Cortex of kidney (tissue), 1 donor: ENCODE data around the gene ACSS3.
"Not testable (repeated sequence)": the region's sequence is repeated elsewhere in the genome, so short reads cannot be mapped to it uniquely, and the experiment has no call there.

Experiments
- DNase-seq: peaks from one replicate; lab custom pipeline; 2025; lab: John Stamatoyannopoulos, UW

The ACSS3 gene

DNA sequence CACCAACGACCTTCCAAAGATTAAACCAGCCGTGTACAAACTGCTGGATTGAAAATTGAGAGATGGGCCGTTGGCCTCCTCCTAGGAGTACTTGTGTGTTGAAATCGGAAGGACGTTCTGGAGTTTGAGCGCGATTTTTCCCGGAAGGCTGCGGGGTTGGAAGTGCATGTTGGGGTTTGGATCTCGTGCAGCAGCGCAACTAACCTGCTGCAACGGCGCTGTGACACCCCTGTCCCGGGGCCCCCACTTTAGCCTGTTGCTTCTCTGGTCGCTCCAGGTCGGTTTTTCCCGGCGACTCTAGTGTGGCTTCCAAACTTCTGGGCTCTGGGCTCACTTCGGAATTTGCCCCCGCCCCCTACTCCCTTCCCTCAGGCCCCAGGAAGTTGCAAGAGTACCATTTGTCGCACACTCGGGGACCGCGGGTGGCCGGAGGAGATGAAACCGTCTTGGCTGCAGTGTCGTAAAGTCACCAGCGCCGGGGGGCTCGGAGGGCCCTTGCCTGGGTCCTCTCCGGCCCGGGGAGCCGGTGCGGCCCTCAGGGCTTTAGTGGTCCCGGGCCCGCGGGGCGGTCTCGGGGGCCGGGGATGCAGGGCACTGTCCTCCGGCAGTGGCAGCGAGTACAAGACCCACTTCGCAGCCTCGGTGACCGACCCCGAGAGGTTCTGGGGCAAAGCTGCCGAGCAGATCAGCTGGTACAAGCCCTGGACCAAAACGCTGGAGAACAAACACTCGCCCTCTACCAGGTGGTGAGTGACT is at the start of gene ACSS3:
ACSS3 (plus strand) TSS at position 394 of the 756 bp plus-strand sequence; CDS start at position 436, 42 bp downstream.
- DNase-seq, result no peak

DNA sequence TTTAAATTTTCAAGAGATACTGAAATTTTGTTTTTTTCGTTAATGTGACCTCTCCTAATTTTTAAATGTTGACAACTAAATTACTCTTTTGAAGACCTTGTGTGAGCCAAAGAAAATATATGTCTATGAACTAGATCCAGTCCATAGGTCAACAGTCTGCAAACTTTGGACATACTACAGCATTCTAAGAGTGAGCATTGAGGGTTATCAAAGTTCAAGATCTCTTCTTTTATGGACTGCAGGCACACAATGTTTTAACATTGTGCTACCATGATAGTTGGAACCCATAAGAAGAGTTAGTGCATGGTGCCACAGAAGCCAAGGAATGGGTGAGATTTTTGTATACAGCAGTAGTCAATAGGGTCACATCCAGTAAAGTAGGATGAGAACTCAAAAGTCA is 43.0 kb upstream of the ACSS3 start:
- no peak for DNase-seq

GRCh38 chr12:81039231-81039630 is 38.6 kb upstream of the ACSS3 start:
- no peak for DNase-seq

DNA sequence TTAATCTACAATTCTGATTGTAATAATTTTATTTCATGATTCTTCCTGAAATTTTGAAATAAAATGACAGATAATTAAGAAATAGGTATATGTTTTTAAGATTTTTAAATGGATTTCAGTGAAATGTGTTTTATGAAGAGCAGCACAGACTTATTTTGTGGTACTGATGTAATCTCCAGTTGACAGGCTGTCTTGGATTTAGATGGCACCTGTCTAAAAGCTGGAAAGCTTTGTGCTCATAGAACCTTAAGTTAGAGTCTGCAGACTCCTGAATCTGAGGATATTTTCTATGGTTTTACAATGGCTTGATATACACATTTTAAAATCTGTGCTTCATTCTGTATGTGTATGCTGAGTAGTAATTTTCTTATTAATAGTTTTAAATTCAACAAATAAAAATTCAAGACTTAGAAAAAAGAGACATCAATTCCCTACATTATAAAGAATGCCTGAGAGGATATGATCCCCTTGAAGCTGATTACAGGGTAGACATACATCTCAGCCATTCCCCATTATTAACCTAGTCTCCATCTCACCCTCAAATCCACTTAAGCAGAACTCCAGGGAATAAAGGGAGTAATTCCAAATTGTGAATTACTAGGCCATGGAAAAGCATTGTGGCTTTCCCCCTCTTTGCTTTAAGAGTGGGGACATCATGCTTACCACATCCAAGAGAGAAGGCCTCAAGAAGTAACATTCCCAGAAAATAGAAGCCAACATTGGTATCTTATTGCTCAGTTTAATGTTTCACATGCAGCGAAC is 33.7 kb upstream of the ACSS3 start:
- no peak for DNase-seq

- not testable (repeated sequence) for DNase-seq
Observed at GRCh38 chr12:81064971-81065370, 12.9 kb upstream of the ACSS3 start.

- no peak for DNase-seq
Observed at GRCh38 chr12:81070846-81071245, 7.0 kb upstream of the ACSS3 start.

DNA sequence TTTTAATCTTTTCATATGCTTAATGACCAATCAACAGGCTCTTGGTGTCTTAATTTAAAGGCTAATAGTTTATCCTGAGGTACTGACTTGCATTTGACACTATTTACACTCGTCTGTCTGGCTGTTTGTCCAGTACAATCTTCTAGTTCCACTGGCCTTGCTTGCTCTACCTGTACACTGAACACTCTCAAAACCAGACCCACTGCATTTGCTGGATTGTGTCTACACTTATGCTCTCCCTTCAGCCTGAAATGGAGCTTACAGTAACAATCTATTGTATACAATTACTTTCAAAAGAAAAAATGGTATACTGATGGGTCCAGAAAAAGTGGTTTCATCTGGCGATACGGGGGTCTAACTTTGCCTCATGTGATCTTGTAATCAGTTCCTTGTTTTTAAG is 2.3 kb upstream of the ACSS3 start:
- DNase-seq, result no peak

- peak; percentile 10 for DNase-seq
Observed at GRCh38 chr12:81077329-81077685, 572 bp upstream of the ACSS3 start.

DNA sequence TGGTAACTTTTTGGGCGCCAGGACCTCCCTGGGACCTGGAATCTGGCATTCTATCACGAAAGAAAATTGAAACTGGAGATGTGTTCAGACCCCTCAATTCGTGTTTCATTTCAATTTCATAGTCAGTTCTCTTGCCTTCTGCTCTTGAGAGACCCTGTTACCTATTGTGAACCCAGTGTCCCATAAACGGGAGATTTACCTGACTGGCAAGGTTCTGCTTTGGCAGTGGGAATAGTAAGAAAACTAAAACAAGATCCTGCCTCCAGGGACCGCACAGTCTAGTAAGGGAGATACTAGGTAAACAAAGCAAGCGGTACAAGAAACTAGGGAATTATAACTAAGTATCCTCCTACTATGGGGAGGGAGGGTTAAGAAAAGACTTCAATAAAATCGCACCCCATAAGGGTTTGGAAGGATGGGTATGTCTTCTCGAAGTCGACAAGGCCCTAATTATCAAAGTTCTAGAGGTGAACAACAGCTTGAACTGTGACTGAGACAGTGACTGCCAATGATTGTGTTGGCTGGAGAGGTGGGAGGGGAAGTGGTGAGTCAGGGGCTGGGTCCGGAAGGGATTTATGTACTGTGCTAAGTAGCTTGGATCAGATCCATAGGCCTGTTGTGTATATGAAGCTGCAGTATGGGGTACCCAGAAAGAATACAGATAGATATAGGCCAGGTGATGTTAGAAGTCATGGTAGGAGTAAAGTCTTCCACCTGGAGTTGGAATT is 754 bp downstream of the ACSS3 start:
- DNase-seq, result no peak

DNA sequence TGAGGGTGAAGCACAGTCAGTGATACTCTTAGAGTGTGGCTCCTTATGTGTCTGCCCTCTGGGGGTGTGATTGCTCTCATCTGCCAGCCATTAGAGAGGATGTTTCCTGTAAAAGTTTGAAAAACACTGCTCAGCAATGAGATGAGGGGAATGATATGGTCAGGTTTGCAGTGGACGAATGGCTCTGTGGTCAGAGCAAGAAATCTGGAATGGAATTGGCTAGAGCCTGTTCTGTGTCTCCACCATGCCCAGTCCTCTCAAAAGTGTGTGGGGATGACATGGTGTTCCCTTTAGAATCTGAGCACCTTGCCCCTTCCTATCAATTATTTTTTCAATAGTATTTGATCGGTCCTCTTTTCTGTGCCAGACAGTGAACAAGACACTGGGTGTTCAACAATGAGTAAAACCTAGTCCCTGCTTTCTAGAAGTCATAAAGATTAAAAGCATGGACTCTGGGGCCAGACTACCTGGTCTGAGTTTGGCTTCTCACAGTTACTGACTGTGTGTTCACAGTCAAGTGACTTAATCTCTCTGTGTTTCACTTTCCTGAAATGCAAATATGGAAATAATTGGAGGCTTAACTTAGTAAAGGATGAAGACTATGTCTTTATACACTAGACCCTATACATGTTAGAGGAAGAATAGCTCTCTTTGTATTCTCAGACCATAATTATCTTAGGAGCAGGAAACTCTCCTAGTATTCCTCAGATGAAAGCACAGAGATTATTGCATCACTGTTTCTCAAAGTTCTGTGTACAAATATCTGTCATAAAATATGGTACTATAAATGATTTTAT is 1.6 kb downstream of the ACSS3 start:
- no peak for DNase-seq

DNA sequence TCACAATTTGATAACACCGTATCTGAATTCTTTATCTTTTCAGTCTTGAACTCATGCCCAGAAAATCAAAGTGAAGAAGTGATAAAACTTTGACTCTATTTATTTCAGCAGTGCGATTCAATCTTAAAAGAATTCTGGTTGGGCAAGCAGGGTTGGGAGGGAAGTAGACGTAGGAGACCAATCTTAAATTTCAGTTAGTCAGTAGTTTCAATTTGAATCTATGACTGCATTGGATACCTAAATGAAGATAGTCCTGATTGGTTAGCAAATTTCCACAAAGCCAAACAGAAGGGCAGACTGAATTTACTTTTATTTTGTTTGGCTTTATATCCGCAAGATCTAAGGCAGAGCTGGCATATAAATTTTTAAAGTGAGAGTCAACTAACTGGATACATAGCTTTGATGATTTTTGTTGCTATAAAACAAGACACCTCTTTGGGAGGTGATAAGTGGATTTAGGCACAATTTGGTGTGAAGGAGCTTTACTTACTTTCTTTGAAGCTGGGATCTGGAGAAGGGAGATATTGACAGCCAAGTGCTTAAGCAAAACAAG is 2.6 kb downstream of the ACSS3 start:
- DNase-seq, result no peak

- no peak for DNase-seq
Observed at GRCh38 chr12:81081726-81082125, 3.8 kb downstream of the ACSS3 start.

GRCh38 chr12:81083018-81083417 is 5.1 kb downstream of the ACSS3 start:
- DNase-seq, result no peak

DNA sequence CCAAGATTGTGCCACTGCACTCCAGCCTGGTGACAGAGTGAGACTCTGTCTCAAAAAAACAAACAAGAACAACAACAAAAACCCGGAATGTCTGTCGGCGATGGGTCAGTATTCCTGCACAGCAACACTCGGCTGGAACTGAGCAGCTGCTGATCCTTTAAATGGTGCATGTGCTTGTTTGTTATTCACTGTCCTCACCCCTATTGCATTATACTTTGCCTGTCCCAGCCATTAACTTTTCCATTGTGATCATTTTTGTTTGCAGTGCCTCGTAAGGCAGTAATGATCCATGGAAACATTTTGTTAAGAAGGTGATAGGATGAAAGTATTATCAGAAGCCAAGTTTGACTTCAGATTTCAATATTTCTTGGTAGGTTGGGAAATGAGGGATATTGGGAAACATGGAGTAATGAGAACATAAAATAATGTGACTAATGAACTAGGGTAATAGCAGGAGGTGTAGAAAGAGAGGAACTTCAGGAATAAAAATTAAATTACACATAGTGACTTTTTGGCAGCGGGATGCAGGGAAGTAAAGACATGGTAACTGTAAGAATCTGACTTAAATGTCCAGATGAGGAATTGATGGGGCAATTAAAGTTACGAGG is 6.1 kb downstream of the ACSS3 start:
- DNase-seq, result no peak

DNA sequence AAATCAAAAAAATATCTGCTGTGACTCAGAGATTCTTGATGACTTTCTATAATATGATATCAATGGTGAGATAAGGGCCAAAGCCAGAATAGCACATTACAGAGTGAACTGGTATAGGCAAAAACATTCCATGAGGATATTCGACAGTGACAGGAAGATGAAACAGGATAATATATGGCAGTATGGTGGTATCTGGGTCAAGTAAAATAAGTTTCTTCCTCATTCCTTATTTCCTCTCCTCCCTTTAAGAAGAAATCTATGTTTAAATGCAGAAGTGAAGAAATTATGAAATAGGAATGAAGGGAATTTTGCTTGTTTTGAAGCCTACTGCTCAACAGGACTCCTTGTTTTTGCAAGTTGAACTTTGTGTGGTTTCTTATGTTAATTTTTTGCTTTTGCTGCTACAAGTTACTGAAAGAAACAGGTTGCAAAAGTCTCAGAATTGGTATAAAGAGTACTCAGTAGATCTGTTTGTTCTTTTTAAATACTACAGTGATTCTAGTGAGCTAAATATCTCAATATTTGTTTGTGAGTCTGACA is 7.0 kb downstream of the ACSS3 start:
- no peak for DNase-seq

DNA sequence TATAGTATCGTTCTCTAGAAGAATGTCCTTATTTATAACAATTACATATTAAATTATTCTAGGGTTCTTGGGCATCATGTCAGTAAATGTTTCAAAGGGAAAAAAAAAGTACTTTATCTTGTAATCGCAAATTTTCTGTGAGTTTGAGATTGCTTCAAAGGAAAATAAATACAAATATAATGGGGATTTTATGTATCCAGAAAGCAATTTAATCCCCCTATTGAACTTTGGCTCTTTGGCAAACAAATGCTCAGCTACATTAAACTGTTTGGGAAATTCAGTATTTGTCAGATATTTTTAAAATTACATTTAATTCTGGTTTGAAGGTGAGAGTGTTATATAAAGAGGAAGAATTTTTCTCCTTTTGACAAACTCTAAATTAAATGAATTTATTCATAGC is 8.0 kb downstream of the ACSS3 start:
- no peak for DNase-seq

DNA sequence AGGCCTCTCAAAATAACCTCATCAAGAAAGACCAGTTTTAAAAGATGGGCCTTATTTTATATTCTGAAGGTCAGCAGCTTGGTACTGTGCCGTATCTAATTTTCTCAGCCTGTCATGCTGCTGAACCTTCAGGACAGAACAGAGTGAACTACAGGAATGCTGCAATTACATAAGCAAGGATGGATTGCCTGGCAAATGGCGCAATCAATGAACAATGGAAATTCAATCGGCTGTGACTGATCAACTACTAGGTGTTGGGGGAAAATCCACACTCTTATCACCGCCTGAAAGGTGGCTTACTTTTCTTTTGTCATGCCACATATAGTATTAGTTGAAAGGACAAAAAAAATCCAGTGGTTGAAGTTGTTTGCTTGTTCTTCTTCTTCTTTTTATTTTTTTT is 8.5 kb downstream of the ACSS3 start:
- DNase-seq, result no peak

- DNase-seq, result no peak
Observed at GRCh38 chr12:81088221-81088620, 10.3 kb downstream of the ACSS3 start.

- DNase-seq, result no peak
Observed at GRCh38 chr12:81089412-81089811, 11.5 kb downstream of the ACSS3 start.

DNA sequence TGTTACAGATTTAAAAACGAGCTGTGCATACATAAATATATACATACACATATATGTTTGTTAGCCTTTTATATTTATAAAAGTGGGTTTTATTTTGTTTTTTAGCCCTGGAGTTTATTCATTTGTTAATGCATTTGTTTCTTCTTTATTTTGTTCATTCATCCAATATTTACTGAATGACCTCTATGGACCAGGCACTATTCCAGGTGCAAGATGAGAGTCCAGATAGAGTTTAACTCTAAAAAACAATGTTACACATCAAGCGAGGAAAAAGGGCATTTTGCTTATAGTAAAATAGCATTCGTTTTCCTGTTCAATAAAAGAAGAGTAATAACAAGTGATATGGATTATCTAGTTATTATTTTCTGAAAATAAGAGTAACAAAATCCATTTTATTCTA is 14.2 kb downstream of the ACSS3 start:
- DNase-seq, result no peak

DNA sequence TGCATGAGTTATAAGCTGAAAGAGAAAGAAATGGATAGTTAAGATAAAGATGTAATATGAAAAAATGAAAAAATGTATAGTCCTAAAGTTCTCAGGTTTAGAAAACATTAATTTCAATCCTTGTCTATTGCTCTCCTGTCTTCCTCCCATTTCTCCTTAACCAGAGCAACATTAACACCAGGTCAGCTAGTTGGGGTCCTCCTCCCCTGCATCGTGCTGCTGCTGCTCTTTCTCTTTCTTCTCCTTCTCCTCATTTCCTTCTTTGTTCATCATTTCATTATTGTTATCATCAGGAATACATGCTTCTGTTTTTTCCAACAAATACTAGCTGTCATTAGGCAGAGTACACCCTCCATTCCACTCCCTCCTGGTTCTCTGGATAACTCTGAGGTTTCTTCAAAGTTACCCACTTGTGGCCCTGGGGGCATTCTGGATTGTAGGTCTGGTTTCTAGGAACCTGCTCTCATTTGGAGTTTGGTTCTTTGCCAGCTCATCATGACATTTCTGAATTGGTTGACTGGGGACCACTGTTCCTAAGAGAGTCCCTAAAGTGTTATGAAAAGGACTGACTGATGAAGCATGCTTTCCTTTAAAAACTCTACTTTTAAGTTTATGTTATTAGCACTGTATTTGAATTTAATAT is 17.0 kb downstream of the ACSS3 start:
- DNase-seq, result no peak
